ENCODE results near the gene PSEN2.

GRCh38 chr1:226919587-226919986, 49.2 kb downstream of the PSEN2 start:
- no peak for TF ChIP-seq EZH2 (IDR thresholded peaks at IDR 0.05; ENCODE audit: borderline replicate concordance, low read depth, low read length, poor library complexity, severe bottlenecking)
- no peak for TF ChIP-seq CTCF (conservative IDR thresholded peaks at IDR 0.05; ENCODE audit: low read depth, low read length)

All from A673 (cell line).